Ramos (cell line): ENCODE results near the gene FAM184B.
"Not testable (repeated sequence)": the region's sequence is repeated elsewhere in the genome, so short reads cannot be mapped to it uniquely, and the experiment has no call there.

Source experiments
- in situ Hi-C: fragments of 300-500 bp; cut with MboI; formaldehyde crosslinking; loops from one replicate; pipeline ENCODE4 v1.14.3; 2022; ENCODE audit warnings: low sequenced_read_pairs; ENCODE audit not compliant: unreplicated experiment

Gene FAM184B

DNA sequence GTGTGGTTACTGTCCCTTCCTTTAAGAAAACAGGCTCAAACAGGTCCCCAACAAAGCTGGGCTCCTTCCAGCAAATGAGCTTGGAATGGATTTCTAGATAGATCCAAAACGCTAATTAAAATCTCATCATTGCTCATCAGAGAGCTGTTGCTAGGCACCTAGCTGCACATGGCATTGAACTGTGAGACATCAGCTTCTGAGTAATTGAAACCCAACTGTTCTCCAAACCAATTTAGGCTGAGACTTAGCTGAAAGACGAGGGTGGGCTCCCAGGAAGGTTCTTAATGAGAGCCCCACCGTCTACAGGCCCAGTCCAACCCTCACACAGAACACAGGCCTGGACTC lies 59.1 kb downstream of the FAM184B start:
- in situ Hi-C loops, result no loop called here

DNA sequence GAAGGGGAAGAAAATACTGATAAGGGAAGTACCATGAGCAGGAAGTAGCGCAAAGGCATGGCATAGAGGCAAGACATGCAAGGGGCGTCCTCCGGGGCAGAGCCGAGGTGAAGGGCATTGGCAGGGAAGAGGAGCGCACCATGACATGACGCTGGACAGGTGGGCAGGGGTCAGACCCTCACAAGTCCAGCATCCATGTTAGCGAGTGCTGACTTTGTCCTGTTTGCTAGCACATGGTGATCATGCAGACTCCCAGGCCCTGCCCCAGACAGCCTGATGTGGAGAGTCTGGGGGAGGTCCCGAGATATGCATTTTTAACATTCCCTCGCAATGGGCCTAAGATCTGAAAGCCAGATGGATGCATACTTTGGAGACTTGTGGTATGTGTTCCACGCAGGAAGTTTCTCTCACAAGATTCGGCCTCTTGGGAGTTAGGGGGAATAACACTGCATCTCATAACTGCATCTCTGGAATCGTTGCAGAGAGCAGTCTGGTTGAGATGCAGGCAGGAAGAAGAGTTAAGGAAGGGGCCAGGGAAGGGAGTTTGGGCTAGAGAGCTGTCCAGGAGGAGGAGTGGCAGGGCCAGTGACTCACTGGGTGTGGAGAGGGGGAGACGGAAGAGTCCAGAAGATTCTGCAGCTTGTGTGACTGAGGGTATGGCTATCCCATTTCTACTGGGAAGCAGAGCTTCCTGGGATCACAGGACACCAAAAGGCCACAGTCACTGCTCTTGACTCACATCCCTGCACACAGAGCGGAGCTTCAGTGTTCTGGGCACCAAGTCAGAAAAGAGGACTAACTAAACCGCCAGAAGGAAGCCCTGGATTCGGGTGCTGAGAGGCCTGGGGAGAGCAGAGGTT lies 59.7 kb downstream of the FAM184B start:
- in situ Hi-C loops, result no loop called here

DNA sequence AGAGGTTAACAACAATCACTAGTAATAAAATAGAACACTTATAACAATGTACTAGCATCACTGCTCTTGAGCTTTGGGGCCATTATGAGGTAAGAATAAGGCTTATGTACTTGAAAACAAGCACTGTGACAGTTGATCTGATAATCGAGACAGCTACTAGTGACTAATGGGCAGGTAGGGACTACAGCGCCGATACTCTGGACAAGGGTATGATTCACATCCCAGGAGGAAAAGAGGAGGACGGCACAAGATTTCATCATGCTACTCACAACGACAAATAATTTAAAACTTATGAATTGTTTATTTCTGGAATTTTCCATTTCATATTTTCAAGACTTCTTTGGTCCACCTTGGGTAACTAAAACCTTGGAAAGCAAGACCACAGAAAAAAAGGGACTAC lies 62.3 kb downstream of the FAM184B start:
- in situ Hi-C loops, result no loop called here

DNA sequence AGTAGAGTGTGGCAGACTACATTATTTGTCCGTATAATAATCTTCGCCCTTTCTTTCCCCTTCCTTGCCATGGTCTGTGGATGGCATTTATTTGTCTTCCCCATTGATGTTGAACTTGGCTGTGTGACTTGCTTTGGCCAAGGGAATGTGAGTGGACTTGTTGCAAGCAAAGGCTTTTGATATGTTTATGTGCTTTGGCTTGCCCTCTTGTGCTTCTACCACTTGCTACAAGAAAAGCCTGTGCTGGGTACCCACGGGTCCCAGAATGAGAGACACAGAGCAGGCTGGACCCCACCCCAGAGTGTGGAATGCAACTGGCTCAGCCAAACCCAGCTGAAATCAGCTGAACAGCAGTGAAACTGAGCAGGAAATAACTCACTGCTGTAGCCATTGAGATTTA lies 63.0 kb downstream of the FAM184B start:
- in situ Hi-C loops, result no loop called here

DNA sequence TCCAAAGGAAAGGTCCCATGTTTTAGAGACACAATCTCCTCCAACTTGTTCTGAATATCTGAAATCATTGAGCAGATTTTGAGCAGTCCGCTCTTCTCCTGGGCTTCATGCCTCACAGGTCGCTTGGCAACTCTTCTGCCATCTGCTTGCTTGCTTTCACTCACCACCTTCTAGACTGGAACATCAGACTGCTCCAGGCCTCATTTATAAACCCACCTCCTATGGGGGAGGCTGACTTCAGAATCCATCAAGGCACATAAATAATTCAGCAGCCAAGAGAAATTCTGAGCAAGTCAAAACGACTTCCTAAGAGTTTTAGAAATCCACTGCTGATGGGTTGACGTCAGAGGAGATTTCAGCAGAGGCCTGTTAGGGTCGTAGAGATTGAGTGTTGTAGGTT lies 64.1 kb downstream of the FAM184B start:
- in situ Hi-C loops, result no loop called here

DNA sequence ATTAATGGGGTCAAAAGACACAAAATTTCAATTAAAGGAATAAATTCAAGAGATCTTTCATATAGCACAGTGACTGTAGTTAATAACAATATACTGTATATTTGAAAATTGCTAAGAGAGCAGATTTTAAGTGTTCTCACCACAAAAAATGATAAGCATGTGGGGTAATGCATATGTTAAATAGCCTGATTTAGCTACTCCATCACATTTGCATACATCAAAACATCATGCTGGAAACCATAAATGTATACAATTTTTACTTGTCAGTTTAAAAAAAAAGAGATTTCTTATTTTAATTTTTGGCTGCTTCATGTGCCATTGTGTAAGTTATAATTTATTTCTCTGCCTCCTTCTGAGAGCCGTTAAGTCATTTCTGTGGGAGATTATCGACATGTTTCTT lies 65.9 kb downstream of the FAM184B start:
- in situ Hi-C loops, result no loop called here

DNA sequence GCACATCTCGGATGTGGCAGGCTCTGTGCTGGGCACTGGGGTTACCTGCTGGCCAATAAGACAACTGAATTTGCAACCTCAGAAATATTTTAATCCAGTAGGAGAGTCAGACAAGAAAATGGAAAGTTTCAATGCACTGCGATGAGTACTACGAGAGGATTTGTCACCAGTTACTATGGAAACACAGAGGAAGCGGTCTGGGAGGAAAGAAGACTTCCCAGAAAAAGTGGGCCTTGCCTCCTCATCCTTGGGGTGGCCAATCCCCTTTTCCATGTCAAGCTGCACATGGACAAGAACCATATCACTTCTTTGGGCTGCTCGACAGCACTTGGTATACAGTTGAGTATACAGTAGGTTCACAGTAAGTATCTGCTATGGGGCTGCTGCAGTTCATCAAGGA lies 67.6 kb downstream of the FAM184B start:
- in situ Hi-C loops, result no loop called here

DNA sequence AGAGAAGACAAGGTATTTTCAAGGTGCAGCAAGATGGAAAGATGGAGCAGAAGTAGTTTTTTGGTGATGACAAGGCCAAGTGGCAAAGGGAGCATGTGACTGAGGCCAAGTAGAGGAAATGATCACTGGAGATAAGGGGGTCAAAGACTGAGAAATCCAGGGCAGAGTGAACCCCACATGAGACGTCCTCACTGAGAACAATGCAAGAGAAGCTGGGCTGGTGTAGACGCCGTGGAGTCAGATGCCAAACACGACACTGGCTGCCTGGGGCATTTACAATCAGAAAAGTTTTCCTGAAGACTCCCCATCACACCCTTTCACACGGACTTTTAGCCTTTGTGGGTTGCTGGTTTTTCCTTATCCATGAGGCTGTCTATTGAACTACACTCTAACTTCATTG lies 69.3 kb downstream of the FAM184B start:
- in situ Hi-C loops, result no loop called here

DNA sequence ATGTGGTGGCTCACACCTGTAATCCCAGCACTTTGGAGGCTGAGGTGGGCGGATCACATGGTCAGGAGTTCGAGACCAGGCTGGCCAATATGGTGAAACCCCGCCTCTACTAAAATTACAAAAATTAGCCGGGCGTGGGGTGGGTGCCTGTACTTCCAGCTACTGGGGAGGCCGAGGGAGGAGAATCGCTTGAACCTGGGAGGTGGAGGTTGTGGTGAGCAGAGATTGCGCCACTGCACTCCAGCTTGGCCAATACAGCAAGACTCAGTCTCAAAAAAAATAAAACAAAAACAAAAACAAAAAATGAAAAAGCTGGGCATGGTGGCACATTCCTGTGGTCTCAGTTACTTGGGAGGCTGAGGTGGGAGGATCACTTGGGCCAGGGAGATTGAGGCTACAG lies 70.2 kb downstream of the FAM184B start:
- in situ Hi-C loops, result not testable (repeated sequence)

DNA sequence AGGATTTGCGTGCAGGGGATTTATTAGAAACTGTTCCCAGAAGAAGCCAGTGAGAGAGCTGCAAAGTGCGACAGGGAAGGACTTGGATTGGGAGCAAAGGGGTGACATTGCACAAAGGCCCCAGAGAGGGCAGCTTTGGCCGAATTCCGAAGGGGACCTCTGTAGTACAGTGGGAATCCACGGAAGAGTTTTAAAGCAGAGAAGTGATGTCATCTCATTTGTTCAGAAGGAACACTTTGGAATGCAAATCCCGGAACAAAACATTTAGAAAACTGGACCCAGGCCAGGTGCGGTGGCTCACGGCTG lies 71.7 kb downstream of the FAM184B start:
- in situ Hi-C loops, result no loop called here

DNA sequence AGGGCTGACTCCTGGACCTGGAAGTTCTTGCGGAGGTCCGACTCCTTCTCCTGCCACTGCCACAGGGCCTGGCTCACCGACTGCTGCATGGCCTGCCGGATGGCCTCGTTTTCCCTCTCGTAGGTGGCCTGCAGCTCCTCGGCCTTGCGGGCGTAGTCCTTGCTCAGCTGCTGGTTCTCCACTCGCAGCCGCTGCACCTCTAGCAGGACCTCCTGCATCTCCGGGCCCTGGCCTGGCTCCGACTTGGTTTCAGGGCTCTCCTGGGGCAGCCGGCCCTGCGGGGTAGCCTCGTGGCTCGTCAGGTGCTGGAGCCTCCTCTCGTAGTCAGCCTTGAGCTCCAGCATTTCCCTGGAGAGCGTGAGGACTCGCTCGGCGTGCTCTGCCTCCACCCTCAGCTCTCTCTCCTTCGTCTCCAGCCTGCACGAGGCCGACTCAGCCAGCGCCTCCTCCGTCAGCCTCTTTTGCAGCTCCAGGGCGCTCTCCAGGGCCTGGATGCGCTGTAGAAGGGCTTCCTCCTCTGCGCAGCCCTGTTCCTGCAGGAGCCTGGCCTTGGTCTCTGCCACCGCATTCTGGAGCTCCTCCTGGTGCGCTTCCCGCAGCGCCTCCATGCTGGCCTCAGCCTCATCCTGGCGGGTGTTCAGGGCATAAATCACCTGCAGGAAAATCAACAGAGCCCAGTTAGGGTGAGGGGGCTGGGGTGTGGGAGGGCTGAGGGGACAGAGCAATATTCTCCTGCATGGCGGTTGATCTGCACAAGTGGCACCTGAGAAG lies 72.2 kb downstream of the FAM184B start:
- in situ Hi-C loops, result no loop called here

DNA sequence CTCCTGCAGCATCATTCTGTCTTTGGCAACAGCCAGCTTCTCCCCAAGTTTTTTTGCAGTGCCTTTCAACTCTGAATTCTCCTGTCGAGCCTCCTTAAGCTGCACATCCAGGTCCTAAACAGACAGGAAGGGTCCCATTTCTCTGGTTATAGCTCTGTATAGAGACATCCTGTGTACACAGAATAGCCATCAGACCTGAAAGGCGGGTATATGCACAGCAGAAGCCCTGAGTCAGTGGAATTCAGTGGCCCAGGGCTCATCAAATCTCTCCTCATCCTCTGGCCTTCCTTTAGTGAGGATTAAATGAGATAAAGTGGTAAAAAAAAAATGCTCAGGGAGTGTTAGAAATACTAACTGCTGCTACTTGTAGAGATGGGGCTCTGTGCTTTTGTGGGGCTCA lies 73.8 kb downstream of the FAM184B start:
- in situ Hi-C loops, result no loop called here

DNA sequence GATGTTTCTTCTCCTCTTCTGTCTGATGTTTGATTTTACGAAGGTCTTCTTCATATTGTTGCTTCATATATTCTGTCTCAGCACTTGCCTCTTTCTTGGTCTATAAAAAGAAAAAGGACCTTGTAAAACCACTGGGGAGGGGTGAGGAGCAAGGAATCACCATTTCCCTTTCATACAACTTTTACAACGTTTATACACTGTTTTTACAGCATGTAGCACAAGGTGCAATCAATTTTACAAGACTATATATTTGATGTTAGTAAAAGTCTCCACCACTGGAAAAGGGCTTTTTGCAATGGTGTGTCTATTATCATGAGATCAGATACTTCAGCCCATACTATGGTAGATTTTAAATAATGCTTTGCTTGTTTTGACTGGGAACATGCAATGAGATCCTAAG lies 76.3 kb downstream of the FAM184B start:
- in situ Hi-C loops, result no loop called here

DNA sequence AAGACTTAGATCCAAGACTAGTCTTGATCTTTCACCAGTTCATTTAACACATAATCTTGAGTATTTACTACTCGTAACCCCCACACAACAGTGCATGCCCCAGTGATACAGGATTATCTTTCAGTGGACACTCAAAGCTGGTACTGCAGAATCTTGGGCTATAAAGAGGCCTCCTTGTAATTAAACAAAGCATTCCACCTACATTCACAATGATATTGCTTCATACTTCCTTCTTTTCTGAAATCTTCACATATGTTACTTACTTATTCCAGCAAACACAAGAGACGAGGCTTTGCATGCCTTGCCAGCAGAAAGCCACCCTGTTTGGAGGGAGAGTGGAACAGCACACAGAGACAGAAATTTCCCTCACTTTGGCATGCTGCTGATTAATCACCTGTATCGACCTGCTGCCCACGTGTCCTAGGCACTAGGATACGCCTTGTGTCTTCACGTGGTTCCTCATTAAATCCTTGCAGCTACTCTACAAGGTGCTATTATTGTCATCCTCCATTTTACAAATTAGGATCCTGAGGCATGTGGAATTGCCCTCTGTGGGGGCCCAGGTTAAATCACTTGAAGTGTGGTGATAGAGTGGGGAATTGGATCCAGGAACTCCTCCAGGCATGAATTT lies 77.3 kb downstream of the FAM184B start:
- in situ Hi-C loops, result no loop called here

DNA sequence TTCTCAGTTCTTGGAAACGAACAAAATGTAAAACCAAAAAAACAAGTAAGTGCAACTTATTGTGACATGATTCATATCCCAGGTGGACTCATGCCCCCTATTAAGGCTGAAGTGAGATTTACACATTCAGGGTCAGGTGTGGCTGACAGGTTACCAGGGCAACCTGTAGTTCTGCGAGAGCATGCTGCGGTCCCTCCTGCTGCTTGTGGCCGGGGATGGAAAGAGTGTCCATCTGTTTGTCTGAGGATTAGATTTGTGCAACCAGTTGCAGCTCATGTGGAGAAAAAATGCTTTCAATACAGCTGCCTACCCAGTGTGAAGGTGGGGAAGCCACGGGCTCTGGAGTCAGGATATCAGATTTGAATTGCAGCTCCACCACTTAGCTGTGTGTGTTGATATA lies 78.8 kb downstream of the FAM184B start:
- in situ Hi-C loops, result no loop called here

DNA sequence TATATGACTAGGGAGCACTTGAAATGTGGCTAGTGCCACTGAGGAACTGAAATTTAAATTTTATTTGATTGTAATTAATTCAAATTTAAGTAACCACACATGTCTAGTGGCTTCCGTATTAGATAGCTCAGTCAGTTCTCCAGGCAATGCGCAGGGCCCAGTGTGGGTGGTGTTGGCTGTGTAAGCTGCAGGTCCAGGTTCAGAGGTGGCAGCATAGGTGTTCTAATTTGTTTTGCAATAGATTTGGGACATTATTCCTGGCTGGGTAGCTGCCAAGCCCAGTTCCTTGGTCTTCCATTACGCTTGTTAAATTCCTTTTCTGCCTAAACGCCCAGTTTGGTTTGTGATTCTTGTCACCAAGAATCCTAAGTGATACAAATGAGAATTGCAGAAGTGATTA lies 79.5 kb downstream of the FAM184B start:
- in situ Hi-C loops, result no loop called here

DNA sequence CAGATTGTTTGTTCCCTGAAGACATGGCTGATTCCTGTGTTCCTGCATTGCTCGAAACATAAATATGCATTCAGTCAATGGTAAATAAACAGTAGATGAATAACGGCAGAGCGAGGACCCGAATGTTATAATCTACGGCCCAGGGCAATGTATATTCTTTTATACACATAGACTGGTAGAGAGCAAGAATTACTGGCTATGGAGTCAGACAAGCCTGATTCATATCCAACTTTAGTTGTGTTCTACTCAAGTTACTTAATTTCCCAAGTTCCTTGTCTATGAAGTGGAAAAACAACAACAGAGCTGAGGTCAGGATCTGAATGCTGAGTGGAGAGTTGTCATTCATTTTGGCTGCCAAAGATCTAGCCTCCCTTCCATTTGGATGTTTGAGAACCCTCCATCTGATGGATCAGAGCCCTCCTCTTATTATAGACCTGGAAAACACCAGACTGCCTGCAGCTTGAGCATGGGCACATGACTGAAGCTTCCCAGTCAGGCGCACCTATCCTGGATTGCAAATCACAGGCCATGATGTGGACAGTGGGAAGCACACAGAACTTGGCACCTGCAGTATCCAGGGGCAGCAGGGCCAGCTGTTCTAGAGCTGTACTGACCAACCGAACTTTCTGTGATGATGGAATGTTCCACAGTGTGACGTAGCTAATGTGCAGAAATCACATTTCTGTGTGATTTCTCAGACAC lies 80.1 kb downstream of the FAM184B start:
- in situ Hi-C loops, result no loop called here

DNA sequence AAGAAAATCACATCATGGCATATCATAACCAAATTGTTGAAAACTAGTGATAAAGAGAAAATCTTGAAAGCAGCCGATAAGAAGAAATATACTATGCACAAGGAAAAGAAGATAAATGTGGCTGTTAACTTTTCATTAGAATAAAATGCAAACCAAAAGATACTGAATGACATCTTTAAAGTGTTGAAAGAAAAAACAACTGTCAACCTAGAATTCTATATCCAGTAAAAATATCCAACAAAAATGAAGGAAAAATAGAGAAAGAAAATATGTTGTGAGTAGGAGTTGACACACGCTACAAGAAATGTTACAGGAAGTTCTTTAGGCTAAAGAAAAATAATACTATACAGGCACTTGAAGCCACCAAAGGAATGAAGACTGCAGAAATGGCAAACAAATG lies 82.0 kb downstream of the FAM184B start:
- in situ Hi-C loops, result no loop called here

DNA sequence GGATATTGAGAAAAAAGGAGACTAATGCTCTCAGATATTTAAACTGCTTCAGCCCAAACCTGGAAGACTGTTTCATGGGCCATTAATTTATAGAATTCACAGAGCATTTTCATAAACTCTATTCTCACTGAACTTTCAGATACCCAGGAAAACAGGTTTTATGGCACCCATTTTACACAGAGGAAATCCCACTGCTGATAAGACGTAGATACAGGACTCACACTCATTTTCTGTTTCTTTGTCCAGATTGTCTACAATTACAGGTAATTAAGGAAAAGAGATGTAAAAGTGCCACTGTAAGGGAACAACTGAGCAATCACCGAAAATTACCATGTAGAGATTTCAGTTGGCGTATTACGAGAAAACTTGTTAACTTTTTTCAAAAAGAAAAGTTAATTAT lies 83.3 kb downstream of the FAM184B start:
- in situ Hi-C loops, result no loop called here

DNA sequence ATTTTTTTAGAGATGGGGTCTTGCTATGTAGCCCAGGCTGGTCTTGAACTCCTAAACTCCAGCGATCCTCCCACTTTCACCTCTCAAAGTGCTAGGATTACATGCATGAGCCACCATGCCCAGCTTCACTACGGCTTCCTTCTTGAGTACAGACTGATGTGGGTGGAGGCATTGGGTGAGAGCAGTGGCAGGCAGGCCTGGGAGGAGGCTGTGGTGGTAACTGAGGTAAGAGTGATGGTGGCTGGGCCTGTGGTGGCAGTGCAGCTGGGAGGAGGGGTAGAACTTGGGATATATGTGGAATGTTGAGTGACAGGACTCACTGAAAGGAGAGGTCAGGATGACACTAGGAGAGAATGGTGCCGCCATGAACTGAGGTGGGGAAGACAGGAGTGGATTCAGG lies 86.1 kb downstream of the FAM184B start:
- in situ Hi-C loops, result no loop called here

DNA sequence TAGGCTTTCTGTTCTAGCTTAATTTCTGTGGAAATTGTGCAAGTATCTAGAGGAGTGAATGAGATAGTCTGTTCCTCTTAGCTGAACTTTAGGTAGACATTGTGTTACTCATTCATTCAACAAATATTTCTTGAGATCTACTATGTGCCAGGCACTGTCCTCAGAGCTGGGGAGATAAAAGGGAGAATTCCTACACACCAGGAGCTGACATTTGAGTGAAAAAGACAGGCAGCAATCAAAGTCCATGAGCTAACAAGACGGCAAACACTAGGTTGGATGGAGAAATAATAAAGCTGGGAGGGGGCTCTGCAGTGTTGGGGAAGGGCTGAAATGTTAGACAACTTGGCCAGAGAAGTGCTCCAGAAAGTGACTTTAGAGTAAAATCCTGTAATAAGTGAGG lies 86.9 kb downstream of the FAM184B start:
- in situ Hi-C loops, result no loop called here
